HepG2 (cell line): ENCODE data around the gene SMIM29. TPM values are rescaled to one million over a fixed set of nuclear protein-coding genes. Genes with fewer than 3 reads are reported as not detected.

Experiments used
- ARHGAP35 ChIP-seq: sonication (generic); formaldehyde crosslinking; IDR thresholded peaks from 2 replicates; pipeline ENCODE4 v1.9.0; 2022; ENCODE audit warnings: mild to moderate bottlenecking, inconsistent platforms, moderate library complexity, missing genetic modification reagents, borderline replicate concordance
- CBX1 ChIP-seq: IDR thresholded peaks from one replicate; pipeline ENCODE4 v1.6.1; 2016; ENCODE audit warnings: antibody characterized with exemption, low read depth
- GATAD2A ChIP-seq: IDR thresholded peaks from 2 replicates; pipeline ENCODE4 v1.6.1; 2016
- GPN1 ChIP-seq: sonication (generic); formaldehyde crosslinking; IDR thresholded peaks from 2 replicates; pipeline ENCODE4 v1.5.1; 2020; ENCODE audit warnings: missing genetic modification reagents, borderline replicate concordance
- KLF12 ChIP-seq: sonication (generic); formaldehyde crosslinking; IDR thresholded peaks from 2 replicates; pipeline ENCODE4 v1.4.0; 2020; ENCODE audit warnings: missing genetic modification reagents, borderline replicate concordance
- NCOR1 ChIP-seq: fragments of 200-600 bp; sonication (generic); IDR thresholded peaks from 2 replicates; pipeline ENCODE4 v1.7.0; 2017; ENCODE audit warnings: antibody characterized with exemption, low read length, borderline replicate concordance
- NFIB ChIP-seq: sonication (generic); formaldehyde crosslinking; IDR thresholded peaks from 2 replicates; pipeline ENCODE4 v1.9.0; 2021; ENCODE audit warnings: missing genetic modification reagents, mild to moderate bottlenecking, borderline replicate concordance
- PAX8 ChIP-seq: sonication (generic); formaldehyde crosslinking; IDR thresholded peaks from 2 replicates; pipeline ENCODE4 v1.8.0; 2022; ENCODE audit warnings: mild to moderate bottlenecking, missing genetic modification reagents, borderline replicate concordance
- PHF21A ChIP-seq: sonication (generic); formaldehyde crosslinking; IDR thresholded peaks from 2 replicates; pipeline ENCODE4 v1.5.0; 2020; ENCODE audit warnings: mild to moderate bottlenecking, missing genetic modification reagents
- PHF8 ChIP-seq: sonication (generic); formaldehyde crosslinking; IDR thresholded peaks from 2 replicates; pipeline ENCODE4 v1.5.0; 2020; ENCODE audit warnings: missing genetic modification reagents
- PRPF4 ChIP-seq: fragments of 200-400 bp; formaldehyde crosslinking; IDR thresholded peaks from 2 replicates; pipeline ENCODE4 v1.6.1; 2016; ENCODE audit warnings: low read length, low read depth; ENCODE audit not compliant: poor library complexity, severe bottlenecking
- SAFB2 ChIP-seq: sonication (generic); formaldehyde crosslinking; IDR thresholded peaks from 2 replicates; pipeline ENCODE4 v1.5.1; 2020; ENCODE audit warnings: missing genetic modification reagents, low read depth, mild to moderate bottlenecking, borderline replicate concordance
- SALL1 ChIP-seq: sonication (generic); formaldehyde crosslinking; IDR thresholded peaks from 2 replicates; pipeline ENCODE4 v1.8.0; 2022; ENCODE audit warnings: mild to moderate bottlenecking, missing genetic modification reagents
- TAF1 ChIP-seq: sonication (generic); formaldehyde crosslinking; IDR thresholded peaks from 2 replicates; pipeline ENCODE4 v1.4.0; 2020; ENCODE audit warnings: missing genetic modification reagents
- TBX2 ChIP-seq: sonication (generic); formaldehyde crosslinking; IDR thresholded peaks from 2 replicates; pipeline ENCODE4 v1.5.0; 2020; ENCODE audit warnings: missing genetic modification reagents, mild to moderate bottlenecking, borderline replicate concordance
- TBX3 ChIP-seq: fragments of 450-650 bp; IDR thresholded peaks from 2 replicates; pipeline ENCODE4 v1.6.1; 2017; ENCODE audit warnings: antibody characterized with exemption, mild to moderate bottlenecking, inconsistent platforms, borderline replicate concordance
- ZFX ChIP-seq: sonication (generic); formaldehyde crosslinking; IDR thresholded peaks from 2 replicates; pipeline ENCODE4 v1.4.0; 2020; ENCODE audit warnings: mild to moderate bottlenecking, low read depth, missing genetic modification reagents, moderate library complexity
- ZFY ChIP-seq: sonication (generic); formaldehyde crosslinking; IDR thresholded peaks from 2 replicates; pipeline ENCODE4 v1.4.0; 2020; ENCODE audit warnings: missing genetic modification reagents
- ZNF143 ChIP-seq: sonication (generic); formaldehyde crosslinking; IDR thresholded peaks from 2 replicates; pipeline ENCODE4 v1.4.0; 2020; ENCODE audit warnings: missing genetic modification reagents
- ZNF234 ChIP-seq: sonication (generic); formaldehyde crosslinking; conservative IDR thresholded peaks from 2 replicates; pipeline ENCODE4 v1.5.1; 2020; ENCODE audit warnings: mild to moderate bottlenecking, missing genetic modification reagents
- ZNF235 ChIP-seq: sonication (generic); formaldehyde crosslinking; IDR thresholded peaks from 2 replicates; pipeline ENCODE4 v1.8.1; 2023; ENCODE audit warnings: mild to moderate bottlenecking, missing genetic modification reagents, borderline replicate concordance
- ZNF547 ChIP-seq: sonication (generic); formaldehyde crosslinking; IDR thresholded peaks from 2 replicates; pipeline ENCODE4 v1.5.1; 2020; ENCODE audit warnings: mild to moderate bottlenecking, missing genetic modification reagents
- ZNF556 ChIP-seq: sonication (generic); formaldehyde crosslinking; IDR thresholded peaks from 2 replicates; pipeline ENCODE4 v1.4.0; 2020; ENCODE audit warnings: mild to moderate bottlenecking, missing genetic modification reagents, borderline replicate concordance
- ZNF563 ChIP-seq: sonication (generic); formaldehyde crosslinking; IDR thresholded peaks from 2 replicates; pipeline ENCODE4 v1.8.0; 2022; ENCODE audit warnings: mild to moderate bottlenecking, moderate library complexity, missing genetic modification reagents
- polyA plus RNA-seq, 8 experiments: library from polyadenylated mRNA; depleted of rRNA in 3 of 8; stranded (reverse) in 7 of 8; unstranded in 1 of 8; fragments of >200 nt; fragmentation: Illumina TruSeq in 4 of 8; extraction: Trizol in 4 of 8; gene quantifications; 2 replicates each; pipeline versions ENCODE4 v1.2.1 to v1.2.3, GENCODE V29; 2011 to 2016; ENCODE audit warnings: low read depth in 4 of 8, missing spikeins in 1 of 8, mixed read lengths in 1 of 8; ENCODE audit not compliant: insufficient read depth in 1 of 8
- total RNA-seq, 5 experiments: library from RNA; depleted of rRNA; stranded (reverse); fragments of >200 nt; fragmentation: Illumina TruSeq; extraction: Trizol; gene quantifications; 2 replicates each; pipeline ENCODE4 v1.2.3, GENCODE V29; 2016; ENCODE audit warnings: low read depth in 1 of 5
- TF ChIP-seq, protein P1 (sequence below): sonication (generic); formaldehyde crosslinking; IDR thresholded peaks from 2 replicates; pipeline ENCODE4 v1.5.0; 2020; ENCODE audit warnings: mild to moderate bottlenecking, missing genetic modification reagents
- TF ChIP-seq, protein P2 (sequence below): sonication (generic); formaldehyde crosslinking; IDR thresholded peaks from 2 replicates; pipeline ENCODE4 v1.5.0; 2020; ENCODE audit warnings: missing genetic modification reagents
- TF ChIP-seq, protein P3 (sequence below): sonication (generic); formaldehyde crosslinking; IDR thresholded peaks from 2 replicates; pipeline ENCODE4 v1.5.1; 2020; ENCODE audit warnings: missing genetic modification reagents, mild to moderate bottlenecking, borderline replicate concordance

SMIM29 gene
- total and polyA plus RNA-seq, 2 of the 13 experiments (the other 11 are each of a cell fraction or from before 2014, with no cell fraction given), result 8.8 to 15.3 TPM

DNA sequence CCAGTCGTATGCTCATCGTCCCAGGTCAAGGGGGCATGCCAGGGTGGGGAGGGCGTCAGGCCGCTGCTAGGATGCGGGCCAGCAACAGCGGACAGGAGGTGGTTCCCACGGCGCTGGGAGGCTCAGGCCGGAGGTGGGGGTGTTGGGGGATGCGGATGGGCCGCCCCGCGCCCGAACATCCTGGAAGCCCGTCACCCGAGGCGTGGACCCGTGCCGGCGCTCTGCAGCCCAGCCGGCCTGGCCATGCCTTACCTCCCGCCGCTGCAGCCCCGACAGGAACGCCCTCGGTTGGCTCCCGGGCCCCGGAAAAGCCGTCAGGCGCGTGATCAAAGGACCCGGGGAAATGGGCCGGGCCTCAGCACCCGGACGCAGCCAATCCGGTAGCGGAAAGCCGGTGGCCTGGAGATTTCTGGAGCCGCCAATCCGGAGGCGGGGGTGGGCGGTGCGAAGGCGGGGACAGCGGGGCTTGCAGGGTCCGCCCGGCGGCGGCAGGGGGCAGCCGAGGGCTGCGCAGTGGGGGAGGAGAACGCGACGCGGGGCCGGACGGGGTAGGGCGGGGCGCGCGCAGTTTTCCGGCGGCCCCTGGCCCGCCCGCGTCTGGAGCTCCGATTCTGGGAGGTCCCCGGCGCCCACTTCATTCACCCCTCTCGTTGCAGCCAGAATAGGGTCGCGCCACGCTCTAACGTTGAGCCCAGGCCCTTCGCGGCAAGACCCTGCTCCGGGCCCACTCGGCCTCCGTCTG lies at the start of gene SMIM29 (continued):
- TF ChIP-seq ZFX (CRISPR knock-in tag) (peak; percentile 79), GATAD2A (CRISPR knock-in tag) (no peak), TAF1 (CRISPR knock-in tag) (peak; percentile 69; the same call in 1 of the 2 replicates), PHF8 (CRISPR knock-in tag) (peak; percentile 88), KLF12 (CRISPR knock-in tag) (peak; percentile 81), ZFY (peak; percentile 85), TBX3 (peak; percentile 32; the same call in 1 of the 2 replicates), ZNF563 (CRISPR knock-in tag) (no peak), ZNF547 (CRISPR knock-in tag) (peak; percentile 93), TBX2 (peak; percentile 47; the same call in 1 of the 2 replicates), SALL1 (CRISPR knock-in tag) (peak; percentile 89), PRPF4 (no peak), ZNF556 (CRISPR knock-in tag) (no peak), CBX1 (peak; percentile 37), ZNF235 (peak; percentile 15; the same call in 1 of the 2 replicates), ARHGAP35 (peak; percentile 85), ZNF143 (CRISPR knock-in tag) (no peak), PHF21A (peak; percentile 72; the same call in 1 of the 2 replicates), PAX8 (CRISPR knock-in tag) (no peak), ZNF234 (CRISPR knock-in tag) (peak; percentile 94; the same call in 1 of the 2 replicates), GPN1 (CRISPR knock-in tag) (no peak), NFIB (CRISPR knock-in tag) (no peak), SAFB2 (no peak; the same call in 1 of the 2 replicates), NCOR1 (peak; percentile 28; the same call in 1 of the 2 replicates)
- TF ChIP-seq, protein P1, sequence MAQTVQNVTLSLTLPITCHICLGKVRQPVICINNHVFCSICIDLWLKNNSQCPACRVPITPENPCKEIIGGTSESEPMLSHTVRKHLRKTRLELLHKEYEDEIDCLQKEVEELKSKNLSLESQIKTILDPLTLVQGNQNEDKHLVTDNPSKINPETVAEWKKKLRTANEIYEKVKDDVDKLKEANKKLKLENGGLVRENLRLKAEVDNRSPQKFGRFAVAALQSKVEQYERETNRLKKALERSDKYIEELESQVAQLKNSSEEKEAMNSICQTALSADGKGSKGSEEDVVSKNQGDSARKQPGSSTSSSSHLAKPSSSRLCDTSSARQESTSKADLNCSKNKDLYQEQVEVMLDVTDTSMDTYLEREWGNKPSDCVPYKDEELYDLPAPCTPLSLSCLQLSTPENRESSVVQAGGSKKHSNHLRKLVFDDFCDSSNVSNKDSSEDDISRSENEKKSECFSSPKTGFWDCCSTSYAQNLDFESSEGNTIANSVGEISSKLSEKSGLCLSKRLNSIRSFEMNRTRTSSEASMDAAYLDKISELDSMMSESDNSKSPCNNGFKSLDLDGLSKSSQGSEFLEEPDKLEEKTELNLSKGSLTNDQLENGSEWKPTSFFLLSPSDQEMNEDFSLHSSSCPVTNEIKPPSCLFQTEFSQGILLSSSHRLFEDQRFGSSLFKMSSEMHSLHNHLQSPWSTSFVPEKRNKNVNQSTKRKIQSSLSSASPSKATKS (CRISPR knock-in tag), result no peak
- TF ChIP-seq, protein P2, sequence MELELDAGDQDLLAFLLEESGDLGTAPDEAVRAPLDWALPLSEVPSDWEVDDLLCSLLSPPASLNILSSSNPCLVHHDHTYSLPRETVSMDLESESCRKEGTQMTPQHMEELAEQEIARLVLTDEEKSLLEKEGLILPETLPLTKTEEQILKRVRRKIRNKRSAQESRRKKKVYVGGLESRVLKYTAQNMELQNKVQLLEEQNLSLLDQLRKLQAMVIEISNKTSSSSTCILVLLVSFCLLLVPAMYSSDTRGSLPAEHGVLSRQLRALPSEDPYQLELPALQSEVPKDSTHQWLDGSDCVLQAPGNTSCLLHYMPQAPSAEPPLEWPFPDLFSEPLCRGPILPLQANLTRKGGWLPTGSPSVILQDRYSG (CRISPR knock-in tag), result no peak
- TF ChIP-seq, protein P3, sequence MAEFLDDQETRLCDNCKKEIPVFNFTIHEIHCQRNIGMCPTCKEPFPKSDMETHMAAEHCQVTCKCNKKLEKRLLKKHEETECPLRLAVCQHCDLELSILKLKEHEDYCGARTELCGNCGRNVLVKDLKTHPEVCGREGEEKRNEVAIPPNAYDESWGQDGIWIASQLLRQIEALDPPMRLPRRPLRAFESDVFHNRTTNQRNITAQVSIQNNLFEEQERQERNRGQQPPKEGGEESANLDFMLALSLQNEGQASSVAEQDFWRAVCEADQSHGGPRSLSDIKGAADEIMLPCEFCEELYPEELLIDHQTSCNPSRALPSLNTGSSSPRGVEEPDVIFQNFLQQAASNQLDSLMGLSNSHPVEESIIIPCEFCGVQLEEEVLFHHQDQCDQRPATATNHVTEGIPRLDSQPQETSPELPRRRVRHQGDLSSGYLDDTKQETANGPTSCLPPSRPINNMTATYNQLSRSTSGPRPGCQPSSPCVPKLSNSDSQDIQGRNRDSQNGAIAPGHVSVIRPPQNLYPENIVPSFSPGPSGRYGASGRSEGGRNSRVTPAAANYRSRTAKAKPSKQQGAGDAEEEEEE (CRISPR knock-in tag), result no peak
